Hepatic stellate cell (primary cell): ENCODE measurements around the gene IVD.
"Not testable (repeated sequence)": the region's sequence is repeated elsewhere in the genome, so short reads cannot be mapped to it uniquely, and the experiment has no call there.

Source experiments
- DNase-seq: peaks from one replicate; pipeline ENCODE4 v3.0.0; 2011; ENCODE audit warnings: low spot score

The IVD gene

GRCh38 chr15:40439960-40440742 is 34.6 kb downstream of the IVD start:
- peak; percentile 69 for DNase-seq

GRCh38 chr15:40440743-40441564 is 35.4 kb downstream of the IVD start, which contains the start of gene BAHD1:
TSS of gene BAHD1 (plus strand) at chr15:40440953. CDS start at chr15:40458465, 17,512 bp downstream.
- DNase-seq: peak; percentile 100

GRCh38 chr15:40441565-40442531 is 36.3 kb downstream of the IVD start:
- DNase-seq: no peak

DNA sequence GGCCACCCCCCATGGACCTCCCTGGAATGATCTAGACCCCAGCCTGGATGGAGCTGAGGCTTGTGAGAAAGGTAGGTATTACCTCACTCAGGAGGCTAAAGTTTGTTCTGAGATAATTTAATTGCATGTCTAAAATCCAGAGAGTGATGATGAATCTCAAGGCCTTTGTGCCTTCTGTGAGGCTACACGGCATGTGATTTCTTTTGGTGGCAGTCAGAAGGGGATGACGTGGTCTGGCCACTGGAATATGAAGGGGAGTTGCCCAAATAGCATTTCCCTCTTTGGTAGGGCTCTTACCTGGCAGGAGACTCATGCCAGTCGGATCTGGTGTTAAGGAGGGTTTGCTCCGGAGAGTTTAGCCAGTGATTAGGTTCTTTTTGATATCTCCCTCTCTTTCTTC is 37.7 kb downstream of the IVD start:
- DNase-seq: no peak

DNA sequence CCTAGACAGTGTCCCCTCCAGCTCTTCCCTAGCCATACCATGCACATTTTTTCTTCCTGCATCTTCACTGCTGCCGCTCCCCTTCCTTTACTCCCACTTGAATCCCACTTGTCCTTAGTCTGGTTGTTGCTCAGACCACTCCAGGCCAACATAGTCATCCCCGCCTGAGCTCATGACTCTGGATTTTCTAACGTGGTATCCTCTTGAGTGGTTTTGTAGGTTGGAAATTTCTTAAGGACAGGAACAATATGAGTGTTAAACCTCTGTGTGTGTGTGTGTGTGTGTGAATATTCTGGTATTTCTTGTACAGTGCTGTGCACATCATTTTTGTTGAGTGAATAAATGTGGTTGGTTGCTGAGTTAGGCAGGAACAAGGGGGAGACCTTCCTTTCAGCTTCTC is 38.3 kb downstream of the IVD start:
- no peak for DNase-seq

GRCh38 chr15:40444736-40445135 is 39.1 kb downstream of the IVD start:
- no peak for DNase-seq

GRCh38 chr15:40445421-40445922 is 39.9 kb downstream of the IVD start:
- DNase-seq: no peak

DNA sequence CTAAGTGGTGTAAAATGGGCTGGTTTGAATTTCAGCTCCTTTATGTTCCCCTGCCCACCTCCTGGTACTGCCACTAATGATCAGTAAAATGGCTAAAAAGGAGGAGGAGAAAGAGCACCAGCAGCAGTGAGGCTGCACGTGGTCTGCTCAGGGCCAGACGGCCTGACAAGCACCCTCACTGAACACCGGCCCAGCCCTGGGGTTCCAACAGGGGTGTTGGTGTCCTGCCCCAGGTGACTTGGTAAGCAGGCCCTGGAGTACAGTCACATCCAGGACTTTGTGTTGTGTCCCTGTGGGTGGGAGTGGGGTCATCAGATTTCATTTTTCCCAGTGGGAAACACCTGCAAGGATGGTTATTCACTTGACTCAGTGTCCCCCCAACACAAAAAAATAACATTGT is 40.5 kb downstream of the IVD start:
- DNase-seq: no peak

GRCh38 chr15:40448354-40448753 is 42.8 kb downstream of the IVD start:
- DNase-seq: no peak

GRCh38 chr15:40449275-40449674 is 43.7 kb downstream of the IVD start:
- DNase-seq: no peak

DNA sequence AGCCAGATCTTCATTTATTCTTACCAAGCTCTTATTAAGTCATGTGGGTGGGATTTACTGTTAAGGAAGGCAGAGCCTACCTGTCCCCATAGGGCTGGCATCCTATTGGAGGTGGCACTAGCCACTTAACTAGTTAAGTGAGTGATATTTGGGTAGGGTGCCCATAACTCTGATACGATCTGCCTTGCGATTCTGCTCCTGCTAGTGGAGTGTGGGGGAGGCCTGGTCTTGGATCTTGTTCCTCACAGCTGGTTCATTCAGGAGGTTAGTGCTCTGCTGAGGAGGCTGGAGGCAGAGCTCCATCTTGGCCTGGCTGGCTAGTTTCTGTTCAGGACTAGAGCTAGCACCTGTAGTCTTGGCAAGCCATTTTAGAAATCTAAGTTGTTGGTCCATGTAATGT is 44.5 kb downstream of the IVD start:
- no peak for DNase-seq

DNA sequence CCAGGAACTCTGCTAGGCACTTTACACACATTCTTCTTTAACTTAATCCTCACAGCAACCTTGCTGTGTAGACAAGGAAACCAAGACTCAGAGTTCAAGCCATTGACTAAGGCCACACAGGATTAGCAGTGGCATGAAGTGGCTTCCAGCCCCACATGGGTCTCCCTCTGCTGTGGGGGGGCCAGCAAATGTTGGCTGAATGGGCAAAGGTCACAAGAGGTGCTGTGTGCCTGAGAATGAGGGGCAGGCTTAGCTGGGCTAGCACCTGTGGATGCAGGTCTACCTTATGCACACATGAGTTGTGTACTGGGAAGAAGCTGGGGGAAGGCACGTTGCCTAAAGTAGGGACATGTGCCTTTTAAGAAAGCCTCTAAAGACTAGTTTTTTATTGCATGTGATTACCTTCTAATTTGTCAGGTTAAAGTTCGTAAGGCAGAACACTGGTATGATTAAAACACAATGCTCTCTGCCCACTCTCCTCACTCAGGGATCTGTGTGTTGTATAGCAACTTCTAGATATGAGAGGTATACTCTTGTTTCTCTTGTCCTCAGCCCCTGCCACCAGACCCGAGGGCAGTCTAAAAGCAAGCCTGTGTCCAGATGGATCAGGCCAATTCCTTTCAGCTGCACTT is 46.0 kb downstream of the IVD start:
- no peak for DNase-seq

GRCh38 chr15:40452296-40453090 is 46.9 kb downstream of the IVD start:
- DNase-seq: no peak

DNA sequence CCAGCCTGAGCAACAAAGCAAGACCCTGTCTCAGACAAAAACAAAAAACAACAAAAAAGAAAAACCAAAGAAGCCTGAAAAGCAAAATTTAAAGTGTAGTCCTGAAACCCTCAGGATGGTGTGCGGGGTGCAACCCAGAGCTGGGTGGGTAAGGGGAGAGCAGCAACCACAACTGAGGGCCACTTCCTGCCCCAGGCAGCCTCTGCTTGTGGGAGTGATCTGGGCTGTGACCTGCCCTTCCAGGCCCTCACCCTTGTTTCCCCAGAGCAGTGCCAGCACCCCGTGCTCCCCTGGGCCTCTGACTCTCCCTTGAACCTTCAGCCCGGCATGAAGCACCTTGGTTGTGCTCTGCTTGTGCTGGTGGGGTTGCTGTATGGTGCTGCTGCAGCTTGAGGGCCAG is 48.3 kb downstream of the IVD start:
- not testable (repeated sequence) for DNase-seq

DNA sequence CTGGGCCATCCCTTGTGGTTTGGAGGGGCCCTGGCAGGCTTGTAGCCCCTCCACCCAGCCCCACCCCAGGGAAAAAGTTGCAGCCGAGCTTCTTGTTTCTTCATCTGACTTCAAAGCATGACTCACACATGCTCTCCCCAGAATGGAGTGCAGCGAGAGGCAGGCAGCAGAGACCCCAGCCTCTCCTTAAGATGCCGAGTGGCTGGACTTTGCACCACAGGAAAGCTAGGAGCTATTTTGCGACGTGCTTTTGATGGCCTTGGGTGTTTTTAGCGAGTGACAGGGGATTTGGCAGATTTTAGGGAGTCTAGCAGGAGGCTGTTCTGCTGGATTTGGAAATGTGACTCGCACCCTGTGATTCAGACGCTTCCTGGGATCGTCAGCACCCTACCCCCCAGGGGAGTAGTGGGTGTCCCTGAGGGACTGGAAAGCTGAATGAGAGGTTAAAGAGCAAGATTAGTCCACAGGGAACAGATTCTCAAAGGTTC is 49.4 kb downstream of the IVD start:
- DNase-seq: peak; percentile 74

DNA sequence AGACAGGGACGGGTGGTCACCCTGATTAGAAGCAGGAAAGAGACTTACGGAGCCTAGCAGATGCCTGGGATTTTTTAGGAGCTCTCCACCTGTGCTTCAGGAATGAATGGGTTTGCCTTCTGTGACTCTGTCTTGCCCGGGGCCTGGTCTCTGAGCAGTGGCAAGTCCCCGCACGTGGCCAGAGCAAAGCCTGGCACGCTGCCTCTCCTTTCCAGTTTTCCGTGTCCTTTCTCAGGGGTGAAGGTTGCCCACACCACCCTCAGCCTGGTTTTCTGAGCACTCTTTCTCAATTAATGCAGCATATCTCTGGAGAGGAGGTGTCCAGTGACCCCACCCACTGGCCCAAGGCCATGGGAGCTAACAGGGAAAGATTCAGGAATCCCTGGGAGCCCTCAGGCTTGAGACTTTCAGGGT is 50.7 kb downstream of the IVD start:
- no peak for DNase-seq

DNA sequence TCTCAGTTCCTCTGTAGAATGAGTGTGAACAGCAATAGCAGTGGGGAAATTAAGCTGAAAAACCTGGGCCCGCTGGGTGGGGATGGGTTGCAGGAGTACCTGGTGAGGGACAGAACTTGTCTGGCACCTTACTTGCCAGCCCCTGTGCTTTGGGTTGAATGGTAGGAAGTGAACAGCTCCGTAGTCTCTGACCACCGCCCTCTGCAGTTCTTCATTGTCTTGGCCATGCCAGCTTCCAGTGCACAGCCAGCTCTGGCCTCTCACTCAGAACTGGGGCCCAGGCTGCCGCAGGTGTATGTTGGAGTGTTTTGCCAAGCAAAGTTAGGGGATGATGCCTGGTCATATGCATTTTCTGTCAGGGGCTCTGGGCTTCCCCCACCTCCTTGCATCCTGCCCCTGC is 51.1 kb downstream of the IVD start:
- DNase-seq: no peak

DNA sequence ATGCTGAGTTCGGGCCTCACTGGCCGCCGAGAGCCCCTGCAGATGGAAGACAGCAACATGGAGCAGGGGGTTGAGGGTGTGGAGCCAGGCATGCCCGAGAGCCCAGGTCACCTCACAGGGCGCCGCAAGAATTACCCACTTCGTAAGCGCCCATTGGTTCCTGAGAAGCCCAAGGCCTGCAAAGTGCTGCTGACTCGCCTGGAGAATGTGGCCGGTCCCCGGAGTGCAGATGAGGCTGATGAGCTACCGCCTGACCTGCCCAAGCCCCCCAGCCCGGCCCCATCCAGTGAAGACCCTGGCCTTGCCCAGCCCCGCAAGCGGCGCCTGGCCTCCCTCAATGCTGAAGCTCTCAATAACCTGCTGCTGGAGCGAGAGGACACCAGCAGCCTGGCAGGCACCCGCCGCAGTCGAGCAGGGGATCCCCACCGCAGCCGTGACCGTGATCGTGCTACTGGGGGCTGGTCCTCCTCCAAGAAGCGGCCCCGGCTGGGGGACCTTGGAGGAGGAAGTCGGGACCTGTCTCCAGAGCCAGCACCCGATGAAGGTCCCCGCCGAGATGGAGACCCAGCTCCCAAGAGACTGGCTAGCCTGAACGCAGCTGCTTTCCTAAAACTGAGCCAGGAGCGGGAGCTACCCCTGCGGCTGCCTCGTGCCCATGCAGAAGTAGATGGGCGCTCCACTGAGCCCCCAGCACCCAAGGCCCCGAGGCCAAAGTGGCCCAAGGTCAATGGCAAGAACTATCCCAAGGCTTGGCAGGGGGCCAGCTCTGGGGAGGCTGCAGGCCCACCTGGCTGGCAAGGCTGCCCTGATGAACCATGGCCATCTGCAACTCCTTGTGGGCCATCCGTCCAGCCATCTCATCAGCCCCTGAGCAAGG is 53.1 kb downstream of the IVD start:
- DNase-seq: no peak

GRCh38 chr15:40459391-40460015 is 53.9 kb downstream of the IVD start:
- DNase-seq: no peak
